HAP-1 (cell line): ENCODE data around the gene MYT1.

Source experiments
- DNase-seq, 2 experiments: peaks; one replicate each; pipeline ENCODE4 v3.0.0-alpha.2; 2016 to 2020; ENCODE audit warnings: low spot score in 2 of 2
- H3K27me3 ChIP-seq: fragments of 250-450 bp; sonication (Bioruptor Pico); 2 replicates; pipeline ENCODE4 v1.5.1; 2020; ENCODE audit warnings: low read depth, mild to moderate bottlenecking, moderate library complexity
- H3K36me3 ChIP-seq: fragments of 250-450 bp; sonication (Bioruptor Pico); replicated peaks from 2 replicates; pipeline ENCODE4 v1.5.1; 2020; ENCODE audit warnings: mild to moderate bottlenecking
- H3K4me1 ChIP-seq: fragments of 250-450 bp; sonication (Bioruptor Pico); 2 replicates; pipeline ENCODE4 v1.5.1; 2020; ENCODE audit warnings: mild to moderate bottlenecking
- H3K4me3 ChIP-seq: fragments of 250-450 bp; sonication (Bioruptor Pico); 2 replicates; pipeline ENCODE4 v1.5.1; 2020; ENCODE audit warnings: mild to moderate bottlenecking, moderate library complexity
- H3K9me3 ChIP-seq: fragments of 250-450 bp; sonication (Bioruptor Pico); 2 replicates; pipeline ENCODE4 v1.5.1; 2020; ENCODE audit warnings: mild to moderate bottlenecking, moderate library complexity
- in situ Hi-C: fragments of 300-500 bp; cut with MboI; formaldehyde crosslinking; loops from 3 replicates; pipeline ENCODE4 v1.14.3; 2020; ENCODE audit warnings: low sequenced_read_pairs, inconsistent platforms, mixed read lengths

MYT1 gene

GRCh38 chr20:64209148-64209547 is 44.9 kb downstream of the MYT1 start:
- DNase-seq: no peak
- in situ Hi-C loops: no loop called here
- Histone ChIP-seq H3K4me1 (no peaks in the 10 kb centered on the region), H3K9me3 (no peaks in the 10 kb centered on the region), H3K36me3 (no peaks in the 10 kb centered on the region), H3K27me3 (no peaks in the 10 kb centered on the region), H3K4me3 (no peak overlapping the region)

GRCh38 chr20:64210656-64211369 is 46.6 kb downstream of the MYT1 start:
- no peaks in the 10 kb centered on the region for H3K36me3 ChIP-seq
- in situ Hi-C loops: no loop called here
- no peaks in the 10 kb centered on the region for H3K9me3 ChIP-seq
- H3K4me1 ChIP-seq: no peaks in the 10 kb centered on the region
- H3K4me3 ChIP-seq: no peak overlapping the region
- DNase-seq: no peak
- H3K27me3 ChIP-seq: no peaks in the 10 kb centered on the region

GRCh38 chr20:64211874-64212658 is 47.8 kb downstream of the MYT1 start:
- Histone ChIP-seq H3K36me3 (no peaks in the 10 kb centered on the region), H3K9me3 (no peaks in the 10 kb centered on the region), H3K4me1 (no peaks in the 10 kb centered on the region), H3K27me3 (no peaks in the 10 kb centered on the region), H3K4me3 (no peak overlapping the region)
- in situ Hi-C loops: no loop called here
- DNase-seq: no peak

- no peak for DNase-seq
Observed at GRCh38 chr20:64212755-64213154, 48.5 kb downstream of the MYT1 start.

GRCh38 chr20:64214113-64214512 is 49.9 kb downstream of the MYT1 start:
- H3K27me3 ChIP-seq: no peaks in the 10 kb centered on the region
- DNase-seq: no peak
- no peak overlapping the region for H3K4me3 ChIP-seq
- H3K4me1 ChIP-seq: no peaks in the 10 kb centered on the region
- no peaks in the 10 kb centered on the region for H3K9me3 ChIP-seq
- H3K36me3 ChIP-seq: no peaks in the 10 kb centered on the region
- in situ Hi-C loops: no loop called here

More at GRCh38 chr20:64212755-64213154, 48.5 kb downstream of the MYT1 start:
- in situ Hi-C loops: no loop called here
- no peak overlapping the region for H3K4me3 ChIP-seq
- H3K4me1 ChIP-seq: no peaks in the 10 kb centered on the region
- no peaks in the 10 kb centered on the region for H3K27me3 ChIP-seq
- no peaks in the 10 kb centered on the region for H3K36me3 ChIP-seq
- no peaks in the 10 kb centered on the region for H3K9me3 ChIP-seq

- no peak for DNase-seq
- no peaks in the 10 kb centered on the region for H3K36me3 ChIP-seq
- in situ Hi-C loops: no loop called here
Observed at GRCh38 chr20:64214952-64215351, 50.7 kb downstream of the MYT1 start.

GRCh38 chr20:64216036-64216435 is 51.8 kb downstream of the MYT1 start:
- in situ Hi-C loops: no loop called here

More at GRCh38 chr20:64214952-64215351, 50.7 kb downstream of the MYT1 start:
- H3K4me1 ChIP-seq: no peaks in the 10 kb centered on the region
- no peak overlapping the region for H3K4me3 ChIP-seq
- H3K9me3 ChIP-seq: no peaks in the 10 kb centered on the region
- H3K27me3 ChIP-seq: no peaks in the 10 kb centered on the region

GRCh38 chr20:64216910-64217309 is 52.7 kb downstream of the MYT1 start:
- Histone ChIP-seq H3K27me3 (no peaks in the 10 kb centered on the region), H3K4me1 (no peaks in the 10 kb centered on the region), H3K4me3 (no peak overlapping the region), H3K36me3 (no peaks in the 10 kb centered on the region), H3K9me3 (no peaks in the 10 kb centered on the region)
- in situ Hi-C loops: no loop called here
- DNase-seq: no peak

More at GRCh38 chr20:64216036-64216435, 51.8 kb downstream of the MYT1 start:
- Histone ChIP-seq H3K36me3 (no peaks in the 10 kb centered on the region), H3K9me3 (no peaks in the 10 kb centered on the region), H3K27me3 (no peaks in the 10 kb centered on the region), H3K4me1 (no peaks in the 10 kb centered on the region), H3K4me3 (no peak overlapping the region)
- peak in 1 of 2 experiments; percentile 16 for DNase-seq

- Histone ChIP-seq H3K9me3 (no peaks in the 10 kb centered on the region), H3K27me3 (no peaks in the 10 kb centered on the region), H3K36me3 (no peaks in the 10 kb centered on the region), H3K4me3 (no peak overlapping the region), H3K4me1 (no peaks in the 10 kb centered on the region)
- in situ Hi-C loops: no loop called here
- DNase-seq: no peak
Observed at GRCh38 chr20:64217539-64218221, 53.4 kb downstream of the MYT1 start.

- in situ Hi-C loops: no loop called here
- no peak for DNase-seq
- no peaks in the 10 kb centered on the region for H3K27me3 ChIP-seq
- no peak overlapping the region for H3K4me3 ChIP-seq
- no peaks in the 10 kb centered on the region for H3K4me1 ChIP-seq
- no peaks in the 10 kb centered on the region for H3K36me3 ChIP-seq
- H3K9me3 ChIP-seq: no peaks in the 10 kb centered on the region
Observed at GRCh38 chr20:64219202-64219601, 55.0 kb downstream of the MYT1 start.

GRCh38 chr20:64219730-64220129 is 55.5 kb downstream of the MYT1 start:
- in situ Hi-C loops: no loop called here
- Histone ChIP-seq H3K9me3 (no peaks in the 10 kb centered on the region), H3K36me3 (no peaks in the 10 kb centered on the region), H3K4me3 (no peak overlapping the region), H3K27me3 (no peaks in the 10 kb centered on the region), H3K4me1 (no peaks in the 10 kb centered on the region)
- DNase-seq: no peak

GRCh38 chr20:64220420-64220819 is 56.2 kb downstream of the MYT1 start:
- H3K27me3 ChIP-seq: no peaks in the 10 kb centered on the region
- H3K4me3 ChIP-seq: no peak overlapping the region
- no peaks in the 10 kb centered on the region for H3K4me1 ChIP-seq
- H3K36me3 ChIP-seq: no peaks in the 10 kb centered on the region
- no peak for DNase-seq
- no peaks in the 10 kb centered on the region for H3K9me3 ChIP-seq
- in situ Hi-C loops: no loop called here

GRCh38 chr20:64220891-64221527 is 56.8 kb downstream of the MYT1 start:
- no peak overlapping the region for H3K4me3 ChIP-seq
- DNase-seq: no peak
- no peaks in the 10 kb centered on the region for H3K4me1 ChIP-seq
- no peaks in the 10 kb centered on the region for H3K9me3 ChIP-seq
- no peaks in the 10 kb centered on the region for H3K27me3 ChIP-seq
- in situ Hi-C loops: no loop called here
- H3K36me3 ChIP-seq: no peaks in the 10 kb centered on the region
